ENCODE data around the gene XKRX. TPM values are rescaled to one million over a fixed set of nuclear protein-coding genes. Genes with fewer than 3 reads are reported as not detected.

Gene XKRX
- total RNA-seq, 1 donor from 2014 or later: not detected

DNA sequence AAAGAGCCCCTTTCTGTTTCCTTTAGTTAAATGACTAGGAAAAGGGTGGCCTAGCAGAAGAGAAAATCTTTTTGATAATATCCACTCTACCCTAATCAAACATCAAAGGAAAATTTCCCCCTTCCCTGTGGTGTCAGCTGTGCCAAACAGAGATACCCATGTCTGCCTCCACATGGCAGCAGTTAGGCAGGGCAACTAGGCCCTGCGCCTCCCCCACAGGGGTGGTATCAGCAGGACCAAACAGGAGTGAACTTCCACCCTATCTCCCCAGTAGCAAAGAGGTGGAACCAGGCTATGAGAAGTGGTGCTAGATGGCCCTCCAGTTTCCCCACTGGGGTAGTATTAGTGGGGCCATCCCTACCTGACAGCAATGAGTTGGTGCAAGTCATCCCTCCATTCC lies 19.8 kb upstream of the XKRX start:
- Histone ChIP-seq H3K9ac (ENCODE audit: low read length) (no peak overlapping the region), H2AFZ (ENCODE audit: low read depth, low read length) (no peak overlapping the region), H3K4me2 (ENCODE audit: low read length) (no peak overlapping the region), H3K4me3 (ENCODE audit: insufficient read depth, low read depth, low read length) (no peak overlapping the region), H3K79me2 (ENCODE audit: insufficient read depth, low read length) (no peaks in the 10 kb centered on the region), H3K36me3 (ENCODE audit: insufficient read depth, low read length) (no peaks in the 10 kb centered on the region), H4K20me1 (ENCODE audit: insufficient read depth, low read length) (no peaks in the 10 kb centered on the region), H3K27me3 (ENCODE audit: insufficient read depth, low read length) (no peaks in the 10 kb centered on the region), H3K9me3 (ENCODE audit: insufficient read depth, low read depth, low read length) (no peaks in the 10 kb centered on the region), H3K27ac (ENCODE audit: low read depth, low read length) (no peak overlapping the region), H3K4me1 (ENCODE audit: insufficient read depth, low read length) (no peaks in the 10 kb centered on the region)
- no peak overlapping the region for H3K27ac Mint-ChIP-seq (ENCODE audit: unreplicated experiment)
- no peaks in the 10 kb centered on the region for H3K36me3 Mint-ChIP-seq (ENCODE audit: low read depth, unreplicated experiment)
- no peak for FAIRE-seq
- no peak overlapping the region for H3K4me3 Mint-ChIP-seq (ENCODE audit: unreplicated experiment)
- DNase-seq (ENCODE audit: low read depth): no peak
- no peak for TF ChIP-seq EZH2 (IDR thresholded peaks at IDR 0.05; ENCODE audit: insufficient read depth, low read length)
- TF ChIP-seq, protein P1, sequence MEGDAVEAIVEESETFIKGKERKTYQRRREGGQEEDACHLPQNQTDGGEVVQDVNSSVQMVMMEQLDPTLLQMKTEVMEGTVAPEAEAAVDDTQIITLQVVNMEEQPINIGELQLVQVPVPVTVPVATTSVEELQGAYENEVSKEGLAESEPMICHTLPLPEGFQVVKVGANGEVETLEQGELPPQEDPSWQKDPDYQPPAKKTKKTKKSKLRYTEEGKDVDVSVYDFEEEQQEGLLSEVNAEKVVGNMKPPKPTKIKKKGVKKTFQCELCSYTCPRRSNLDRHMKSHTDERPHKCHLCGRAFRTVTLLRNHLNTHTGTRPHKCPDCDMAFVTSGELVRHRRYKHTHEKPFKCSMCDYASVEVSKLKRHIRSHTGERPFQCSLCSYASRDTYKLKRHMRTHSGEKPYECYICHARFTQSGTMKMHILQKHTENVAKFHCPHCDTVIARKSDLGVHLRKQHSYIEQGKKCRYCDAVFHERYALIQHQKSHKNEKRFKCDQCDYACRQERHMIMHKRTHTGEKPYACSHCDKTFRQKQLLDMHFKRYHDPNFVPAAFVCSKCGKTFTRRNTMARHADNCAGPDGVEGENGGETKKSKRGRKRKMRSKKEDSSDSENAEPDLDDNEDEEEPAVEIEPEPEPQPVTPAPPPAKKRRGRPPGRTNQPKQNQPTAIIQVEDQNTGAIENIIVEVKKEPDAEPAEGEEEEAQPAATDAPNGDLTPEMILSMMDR (IDR thresholded peaks at IDR 0.05; ENCODE audit: insufficient read depth, low read depth, low read length): no peak
- H3K4me1 Mint-ChIP-seq (ENCODE audit: low read depth, unreplicated experiment): no peaks in the 10 kb centered on the region
- H3K9me3 Mint-ChIP-seq (ENCODE audit: unreplicated experiment): no peaks in the 10 kb centered on the region
- H3K27me3 Mint-ChIP-seq (ENCODE audit: low read depth, unreplicated experiment): no peaks in the 10 kb centered on the region

DNA sequence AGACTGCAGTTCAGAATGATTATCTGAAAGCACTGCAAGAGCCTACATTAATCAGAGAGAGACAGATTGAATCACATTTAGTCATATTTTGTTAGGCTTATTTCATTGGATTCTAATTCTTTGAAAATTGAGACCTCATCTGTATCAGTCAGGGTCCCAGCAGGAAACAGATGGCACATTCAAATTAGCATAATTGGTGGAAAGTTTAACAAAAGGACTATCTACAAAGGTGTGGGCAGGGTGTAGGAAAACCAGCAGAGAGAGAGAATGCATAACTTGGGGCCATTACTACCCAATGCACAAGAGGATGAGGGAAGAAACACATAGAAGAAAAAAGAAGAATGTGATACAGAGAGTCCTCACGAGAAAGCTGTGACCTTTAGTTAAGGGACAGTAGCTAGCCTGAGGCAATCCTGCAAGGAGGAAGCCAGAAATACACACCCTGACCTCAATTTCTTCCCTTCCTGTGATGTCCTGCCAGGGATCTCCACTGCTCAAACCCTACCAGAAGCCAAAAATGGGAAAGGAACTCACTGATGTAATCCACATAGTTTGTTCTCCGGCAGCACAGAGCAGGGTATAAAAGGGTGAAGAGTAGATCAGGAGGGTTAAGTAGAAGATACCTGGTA lies 17.7 kb upstream of the XKRX start:
- Histone ChIP-seq H3K4me1 (ENCODE audit: insufficient read depth, low read length) (no peaks in the 10 kb centered on the region), H3K79me2 (ENCODE audit: insufficient read depth, low read length) (no peaks in the 10 kb centered on the region), H3K9ac (ENCODE audit: low read length) (no peak overlapping the region), H2AFZ (ENCODE audit: low read depth, low read length) (no peak overlapping the region), H3K4me3 (ENCODE audit: insufficient read depth, low read depth, low read length) (no peak overlapping the region), H3K4me2 (ENCODE audit: low read length) (no peak overlapping the region), H3K27ac (ENCODE audit: low read depth, low read length) (no peak overlapping the region), H3K9me3 (ENCODE audit: insufficient read depth, low read depth, low read length) (no peaks in the 10 kb centered on the region), H4K20me1 (ENCODE audit: insufficient read depth, low read length) (no peaks in the 10 kb centered on the region), H3K27me3 (ENCODE audit: insufficient read depth, low read length) (no peaks in the 10 kb centered on the region), H3K36me3 (ENCODE audit: insufficient read depth, low read length) (no peaks in the 10 kb centered on the region)
- Mint-ChIP-seq H3K27me3 (ENCODE audit: low read depth, unreplicated experiment) (no peaks in the 10 kb centered on the region), H3K4me3 (ENCODE audit: unreplicated experiment) (no peak overlapping the region), H3K4me1 (ENCODE audit: low read depth, unreplicated experiment) (no peaks in the 10 kb centered on the region), H3K36me3 (ENCODE audit: low read depth, unreplicated experiment) (no peaks in the 10 kb centered on the region), H3K27ac (ENCODE audit: unreplicated experiment) (no peak overlapping the region), H3K9me3 (ENCODE audit: unreplicated experiment) (no peaks in the 10 kb centered on the region)
- peak; percentile 2 for DNase-seq (ENCODE audit: low read depth)
- FAIRE-seq: peak; percentile 96
- no peak for TF ChIP-seq EZH2 (IDR thresholded peaks at IDR 0.05; ENCODE audit: insufficient read depth, low read length)
- TF ChIP-seq, protein P1 (IDR thresholded peaks at IDR 0.05; ENCODE audit: insufficient read depth, low read depth, low read length): no peak

DNA sequence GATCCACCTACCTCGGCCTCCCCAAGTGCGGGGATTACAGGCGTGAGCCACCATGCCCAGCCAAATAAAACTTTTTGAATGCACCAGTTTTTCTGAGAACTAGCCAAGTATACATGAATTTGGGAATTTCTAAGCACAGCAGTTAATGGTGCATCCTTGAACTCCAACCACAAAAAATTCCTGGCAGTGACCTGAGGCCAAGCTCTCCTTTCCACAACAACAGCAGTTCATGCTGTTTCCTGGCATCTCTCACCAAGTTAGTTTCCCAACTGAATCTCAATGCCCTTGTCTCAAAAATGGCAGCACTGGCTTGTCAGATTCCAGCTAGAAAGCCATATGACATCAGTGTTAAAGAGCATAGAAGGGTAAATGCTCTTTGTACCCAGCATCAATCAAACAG lies 15.9 kb upstream of the XKRX start:
- Histone ChIP-seq H3K9me3 (ENCODE audit: insufficient read depth, low read depth, low read length) (no peaks in the 10 kb centered on the region), H3K9ac (ENCODE audit: low read length) (no peak overlapping the region), H3K4me2 (ENCODE audit: low read length) (no peak overlapping the region), H3K79me2 (ENCODE audit: insufficient read depth, low read length) (no peaks in the 10 kb centered on the region), H3K4me1 (ENCODE audit: insufficient read depth, low read length) (no peaks in the 10 kb centered on the region), H4K20me1 (ENCODE audit: insufficient read depth, low read length) (no peaks in the 10 kb centered on the region), H3K4me3 (ENCODE audit: insufficient read depth, low read depth, low read length) (no peak overlapping the region), H3K27ac (ENCODE audit: low read depth, low read length) (no peak overlapping the region), H2AFZ (ENCODE audit: low read depth, low read length) (no peak overlapping the region), H3K36me3 (ENCODE audit: insufficient read depth, low read length) (no peaks in the 10 kb centered on the region), H3K27me3 (ENCODE audit: insufficient read depth, low read length) (no peaks in the 10 kb centered on the region)
- Mint-ChIP-seq H3K27me3 (ENCODE audit: low read depth, unreplicated experiment) (no peaks in the 10 kb centered on the region), H3K36me3 (ENCODE audit: low read depth, unreplicated experiment) (no peaks in the 10 kb centered on the region), H3K4me3 (ENCODE audit: unreplicated experiment) (no peak overlapping the region), H3K4me1 (ENCODE audit: low read depth, unreplicated experiment) (no peaks in the 10 kb centered on the region), H3K27ac (ENCODE audit: unreplicated experiment) (no peak overlapping the region), H3K9me3 (ENCODE audit: unreplicated experiment) (no peaks in the 10 kb centered on the region)
- TF ChIP-seq EZH2 (IDR thresholded peaks at IDR 0.05; ENCODE audit: insufficient read depth, low read length): no peak
- TF ChIP-seq, protein P1 (IDR thresholded peaks at IDR 0.05; ENCODE audit: insufficient read depth, low read depth, low read length): no peak
- DNase-seq (ENCODE audit: low read depth) (no peak), FAIRE-seq (peak; percentile 78)

Data from astrocyte (in vitro differentiated cells and primary cell).